EL (cell line): ENCODE data around the gene RAPGEF3.

ENCODE experiments used
- DNase-seq: peaks from one replicate; pipeline ENCODE4 v3.0.0-alpha.2; 2016

The RAPGEF3 gene

GRCh38 chr12:47758834-47759690 lies at the start of gene RAPGEF3:
TSS of gene RAPGEF3 (minus strand) at chr12:47758880. CDS start at chr12:47758556, 324 bp downstream.
- DNase-seq: peak; percentile 89

- DNase-seq: peak; percentile 27
Measured at GRCh38 chr12:47808050-47808449, 49.4 kb upstream of the RAPGEF3 start.

- no peak for DNase-seq
Measured at GRCh38 chr12:47807338-47807737, 48.7 kb upstream of the RAPGEF3 start.

- DNase-seq: no peak
Measured at GRCh38 chr12:47805417-47805816, 46.7 kb upstream of the RAPGEF3 start.

GRCh38 chr12:47804171-47804570 lies 45.5 kb upstream of the RAPGEF3 start:
- DNase-seq: no peak

- no peak for DNase-seq
Measured at GRCh38 chr12:47803191-47803875, 44.7 kb upstream of the RAPGEF3 start.

- no peak for DNase-seq
Measured at GRCh38 chr12:47802312-47802711, 43.6 kb upstream of the RAPGEF3 start.

- DNase-seq: no peak
Measured at GRCh38 chr12:47801904-47802246, 43.2 kb upstream of the RAPGEF3 start.

GRCh38 chr12:47801170-47801903 lies 42.7 kb upstream of the RAPGEF3 start:
- DNase-seq: no peak

GRCh38 chr12:47800582-47800981 lies 41.9 kb upstream of the RAPGEF3 start:
- no peak for DNase-seq

- no peak for DNase-seq
Measured at GRCh38 chr12:47799357-47799955, 40.8 kb upstream of the RAPGEF3 start.

- no peak for DNase-seq
Measured at GRCh38 chr12:47798382-47798948, 39.8 kb upstream of the RAPGEF3 start.

- DNase-seq: no peak
Measured at GRCh38 chr12:47797441-47797840, 38.8 kb upstream of the RAPGEF3 start.

- DNase-seq: no peak
Measured at GRCh38 chr12:47795814-47796411, 37.2 kb upstream of the RAPGEF3 start.

- no peak for DNase-seq
Measured at GRCh38 chr12:47795121-47795813, 36.6 kb upstream of the RAPGEF3 start.

GRCh38 chr12:47794679-47795078 lies 36.0 kb upstream of the RAPGEF3 start:
- DNase-seq: no peak

GRCh38 chr12:47793015-47793681 lies 34.5 kb upstream of the RAPGEF3 start:
- no peak for DNase-seq

- no peak for DNase-seq
Measured at GRCh38 chr12:47791874-47792273, 33.2 kb upstream of the RAPGEF3 start.

GRCh38 chr12:47791351-47791746 lies 32.7 kb upstream of the RAPGEF3 start:
- DNase-seq: no peak

GRCh38 chr12:47790676-47791350 lies 32.1 kb upstream of the RAPGEF3 start:
- no peak for DNase-seq
